HG03342 (cell line): ENCODE measurements around the gene GORAB.

ENCODE experiments used
- ATAC-seq: cut with Tn5 transposase; IDR thresholded peaks from one replicate; pipeline ENCODE4 v1.9.1; 2021; ENCODE audit warnings: mild to moderate bottlenecking, moderate library complexity; ENCODE audit not compliant: unreplicated experiment

Gene GORAB

GRCh38 chr1:170590921-170591705 is 59.1 kb downstream of the GORAB start:
- no peak for ATAC-seq

- ATAC-seq = no peak
Measured at GRCh38 chr1:170592591-170593111, 60.7 kb downstream of the GORAB start.

DNA sequence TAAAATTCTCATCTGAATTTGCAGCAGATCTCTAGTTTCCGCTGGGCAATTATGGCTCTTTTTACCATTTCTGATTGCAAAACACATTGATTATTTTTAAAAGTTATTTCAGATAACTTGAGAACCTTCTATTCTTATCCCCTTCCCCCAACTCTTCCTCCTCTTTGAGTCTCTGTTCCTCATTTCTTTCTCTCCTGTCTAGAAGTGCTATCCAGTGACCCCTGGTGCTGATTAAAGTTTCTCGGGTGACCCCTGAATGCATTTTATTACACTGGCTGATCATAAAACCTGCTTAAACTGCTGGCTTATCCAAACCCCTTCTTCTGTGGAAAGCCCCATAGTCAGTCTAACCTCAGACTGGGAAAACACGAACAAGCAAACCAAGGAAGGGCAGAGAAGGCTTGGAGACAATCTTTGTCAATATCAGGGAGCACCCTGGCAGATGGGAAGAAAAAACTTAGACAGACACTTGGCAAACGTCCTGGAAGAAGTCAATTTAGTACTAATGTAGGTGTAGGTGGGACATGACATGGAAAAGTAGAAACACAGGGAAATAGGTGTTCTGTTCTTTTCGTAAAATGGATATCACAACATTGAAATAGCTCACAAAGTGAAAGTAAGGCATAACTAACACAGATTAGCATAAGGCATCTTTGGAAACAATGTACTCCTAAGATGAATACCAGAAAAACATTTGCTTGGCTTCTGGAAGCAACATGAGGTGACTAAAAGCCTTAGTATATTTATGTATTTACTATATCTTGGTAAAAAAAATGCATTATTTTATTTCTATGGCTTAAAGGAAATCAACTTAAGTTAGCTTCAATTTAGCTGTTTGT is 61.4 kb downstream of the GORAB start:
- ATAC-seq = no peak

- ATAC-seq = no peak
Measured at GRCh38 chr1:170594066-170594626, 62.2 kb downstream of the GORAB start.

DNA sequence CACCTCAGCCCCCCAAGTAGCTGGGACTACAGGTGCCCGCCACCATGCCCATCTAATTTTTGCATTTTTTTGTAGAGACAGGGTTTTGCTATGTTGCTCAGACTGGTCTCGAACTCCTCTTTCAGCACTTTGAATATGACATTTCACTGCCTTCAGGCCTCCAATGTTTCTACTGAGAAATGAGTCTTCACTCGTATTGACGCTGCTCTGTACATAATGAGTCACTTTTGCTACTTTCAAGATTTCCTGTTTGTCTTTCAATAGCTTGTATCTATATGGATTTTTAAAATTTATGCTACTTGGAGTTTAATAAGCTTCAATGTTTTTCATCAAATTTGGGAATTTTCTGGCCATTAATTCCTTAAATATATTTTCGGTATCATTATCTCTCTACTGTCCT is 64.7 kb downstream of the GORAB start:
- ATAC-seq = no peak

DNA sequence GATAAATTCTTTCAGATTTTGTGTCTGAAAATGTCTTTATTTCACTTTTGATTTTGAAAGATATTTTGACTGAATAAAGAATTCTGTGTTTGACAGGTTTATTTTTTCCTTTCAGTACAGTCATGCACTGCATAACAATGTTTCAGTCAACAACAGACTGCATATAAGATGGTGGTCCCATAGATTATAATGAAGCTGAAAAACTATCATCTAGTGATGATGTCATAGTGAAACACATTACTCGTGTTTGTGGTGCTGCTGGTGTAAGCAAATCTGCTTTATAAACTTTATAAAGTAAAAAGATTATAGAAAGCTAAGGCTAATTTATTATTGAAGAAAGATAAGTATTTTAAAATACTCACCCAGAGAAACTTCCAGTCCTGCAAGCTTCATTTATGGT is 66.7 kb downstream of the GORAB start:
- no peak for ATAC-seq

DNA sequence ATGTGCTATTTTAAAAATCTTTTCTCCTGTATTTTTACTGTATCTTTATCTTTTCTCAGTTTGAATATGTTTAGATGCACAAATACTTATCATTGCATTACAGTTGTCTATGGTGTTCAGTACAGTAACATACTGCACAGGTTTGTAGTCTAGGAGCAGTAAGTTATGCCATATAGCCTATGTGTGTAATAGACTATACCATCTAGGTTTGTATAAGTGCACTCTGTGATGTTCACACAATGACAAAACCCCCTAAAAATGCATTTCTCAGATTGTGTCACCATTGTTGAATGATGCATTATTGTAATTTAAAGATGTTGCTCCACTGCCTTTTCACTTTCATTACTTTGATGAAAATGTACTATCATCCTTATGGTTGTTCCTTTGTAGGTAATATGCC is 67.1 kb downstream of the GORAB start:
- ATAC-seq = no peak

DNA sequence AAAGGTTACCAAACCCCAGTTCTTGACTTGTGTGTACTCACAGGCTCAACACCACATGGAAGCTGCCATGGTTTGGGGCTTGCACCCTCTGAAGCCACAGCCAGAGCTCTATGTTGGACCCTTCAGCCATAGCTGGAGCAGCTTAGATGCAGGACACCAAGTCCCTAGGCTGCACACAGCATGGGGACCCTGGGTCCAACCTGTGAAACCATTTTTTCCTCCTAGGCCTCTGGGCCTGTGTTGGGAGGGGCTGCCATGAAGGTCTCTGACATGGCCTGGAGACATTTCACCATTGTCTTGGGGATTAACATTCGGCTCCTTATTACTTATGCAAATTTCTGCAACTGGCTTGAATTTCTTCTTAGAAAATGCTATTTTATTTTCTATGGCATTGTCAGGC is 69.9 kb downstream of the GORAB start:
- ATAC-seq = no peak
